Measurements from ENCODE around the gene MTF1.

DNA sequence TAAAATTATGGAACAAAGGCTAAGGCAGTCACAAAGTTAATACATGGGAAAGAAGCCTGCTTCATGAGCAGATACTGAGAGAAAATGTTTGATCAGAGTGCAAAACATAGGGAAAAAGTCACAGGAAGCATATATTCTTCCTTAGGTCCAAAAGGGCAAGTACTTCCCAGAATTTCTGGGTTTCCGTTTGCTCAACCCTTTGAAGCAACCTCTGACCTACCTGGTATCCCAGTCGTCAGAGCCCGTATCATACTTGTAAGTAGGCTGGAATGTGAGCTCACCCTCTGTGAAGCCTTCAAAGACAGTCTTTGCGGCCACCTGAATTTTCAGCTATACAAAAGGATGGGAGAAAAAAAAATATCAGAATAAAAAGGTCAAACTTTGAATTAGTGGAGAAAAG is 20.5 kb upstream of the MTF1 start:
- TF ChIP-seq, protein P1, sequence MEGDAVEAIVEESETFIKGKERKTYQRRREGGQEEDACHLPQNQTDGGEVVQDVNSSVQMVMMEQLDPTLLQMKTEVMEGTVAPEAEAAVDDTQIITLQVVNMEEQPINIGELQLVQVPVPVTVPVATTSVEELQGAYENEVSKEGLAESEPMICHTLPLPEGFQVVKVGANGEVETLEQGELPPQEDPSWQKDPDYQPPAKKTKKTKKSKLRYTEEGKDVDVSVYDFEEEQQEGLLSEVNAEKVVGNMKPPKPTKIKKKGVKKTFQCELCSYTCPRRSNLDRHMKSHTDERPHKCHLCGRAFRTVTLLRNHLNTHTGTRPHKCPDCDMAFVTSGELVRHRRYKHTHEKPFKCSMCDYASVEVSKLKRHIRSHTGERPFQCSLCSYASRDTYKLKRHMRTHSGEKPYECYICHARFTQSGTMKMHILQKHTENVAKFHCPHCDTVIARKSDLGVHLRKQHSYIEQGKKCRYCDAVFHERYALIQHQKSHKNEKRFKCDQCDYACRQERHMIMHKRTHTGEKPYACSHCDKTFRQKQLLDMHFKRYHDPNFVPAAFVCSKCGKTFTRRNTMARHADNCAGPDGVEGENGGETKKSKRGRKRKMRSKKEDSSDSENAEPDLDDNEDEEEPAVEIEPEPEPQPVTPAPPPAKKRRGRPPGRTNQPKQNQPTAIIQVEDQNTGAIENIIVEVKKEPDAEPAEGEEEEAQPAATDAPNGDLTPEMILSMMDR (IDR thresholded peaks at IDR 0.05; ENCODE audit: low read depth, low read length) = no peak
- no peak for TF ChIP-seq EZH2phosphoT487 (IDR thresholded peaks at IDR 0.05; ENCODE audit: low read depth)
